Measurements from ENCODE around the gene ZBTB21. TPM values are rescaled to one million over a fixed set of nuclear protein-coding genes. Genes with fewer than 3 reads are reported as not detected.

Gene ZBTB21
- total RNA-seq, 1 experiment from 2014 or later: 18.1 TPM

GRCh38 chr21:41979751-41980369, 30.3 kb downstream of the ZBTB21 start:
- no peaks in the 10 kb centered on the region for H3K4me1 Mint-ChIP-seq
- H3K4ac ChIP-seq (ENCODE audit: low read depth, low read length): no peak overlapping the region
- no CpG with 5 or more reads among the region's 7 CpGs for WGBS (ENCODE audit: extremely low coverage, insufficient read length, low lambda C conversion rate)

More at GRCh38 chr21:41979751-41980369, 30.3 kb downstream of the ZBTB21 start:
- H3K9ac ChIP-seq (ENCODE audit: extremely low read depth, insufficient read length, low read length): no peak overlapping the region
- H2BK12ac ChIP-seq (ENCODE audit: insufficient read length, low read depth, low read length): no peak overlapping the region
- no peak overlapping the region for H2BK120ac ChIP-seq (ENCODE audit: low read depth, low read length, poor library complexity, severe bottlenecking)
- no peak overlapping the region for H3K23ac ChIP-seq (ENCODE audit: insufficient read length, low read depth, low read length)
- H4K20me1 ChIP-seq (ENCODE audit: control insufficient read depth, insufficient read depth, insufficient read length): no peaks in the 10 kb centered on the region
- peaks cover 11 to 14% of the 10 kb centered on the region in 2 experiments for H3K9me3 Mint-ChIP-seq
- no peak overlapping the region for H2AK5ac ChIP-seq (ENCODE audit: insufficient read length, low read length)
- H4K91ac ChIP-seq (ENCODE audit: insufficient read length, low read depth, low read length): no peak overlapping the region
- H2BK5ac ChIP-seq (ENCODE audit: insufficient read length, low read length): no peak overlapping the region
- no peak overlapping the region for H2AFZ ChIP-seq (ENCODE audit: low read length)
- no peak overlapping the region for H2BK20ac ChIP-seq (ENCODE audit: low read depth, low read length, poor library complexity, severe bottlenecking)
- no peaks in the 10 kb centered on the region for H3K4me1 ChIP-seq (ENCODE audit: insufficient read depth, low read length)
- H4K8ac ChIP-seq (replicated peaks; ENCODE audit: insufficient read length, low read depth, low read length): no peak overlapping the region
- peaks cover 0 to 10% (median 9%) of the 10 kb centered on the region in 3 experiments; a peak in 5 of 7 replicates for H3K36me3 Mint-ChIP-seq (ENCODE audit: insufficient read depth in 1 of 3, low read depth in 3 of 3)
- H3K27ac ChIP-seq (ENCODE audit: insufficient read length, low read depth, low read length): no peak overlapping the region
- H3K79me1 ChIP-seq (ENCODE audit: insufficient read depth, low read depth, low read length, poor library complexity, severe bottlenecking): no peaks in the 10 kb centered on the region
- H3K4me3 Mint-ChIP-seq: no peak overlapping the region
- no peak for TF ChIP-seq CTCF (conservative IDR thresholded peaks at IDR 0.05)
- no peak overlapping the region for H3K27ac Mint-ChIP-seq
- H3T11ph ChIP-seq (ENCODE audit: low read length): no peak overlapping the region
- no peak overlapping the region for H3K18ac ChIP-seq (ENCODE audit: insufficient read length, low read depth, low read length)
- no peak overlapping the region for H2BK15ac ChIP-seq (ENCODE audit: low read depth, low read length)
- no peak overlapping the region for H4K5ac ChIP-seq (ENCODE audit: insufficient read length, low read depth, low read length)
- H3K79me2 ChIP-seq (ENCODE audit: insufficient read depth, low read length): no peaks in the 10 kb centered on the region
- no peaks in the 10 kb centered on the region for H3K27me3 ChIP-seq (ENCODE audit: insufficient read depth, low read length)
- no peak overlapping the region for H3K14ac ChIP-seq (ENCODE audit: insufficient read depth, low read length)
- H3K27me3 Mint-ChIP-seq (ENCODE audit: low read depth): peaks cover 8% of the 10 kb centered on the region
- H3K9me3 ChIP-seq (ENCODE audit: control insufficient read depth, low read depth, low read length): peaks cover 4% of the 10 kb centered on the region
- no peak for DNase-seq
- no peak overlapping the region for H3K56ac ChIP-seq (ENCODE audit: insufficient read length, low read depth, low read length)
- H3K4me2 ChIP-seq (ENCODE audit: insufficient read depth, insufficient read length, low read length): no peak overlapping the region
- no peaks in the 10 kb centered on the region for H3K23me2 ChIP-seq (ENCODE audit: insufficient read length, low read depth, low read length, poor library complexity, severe bottlenecking)
